Measurements from ENCODE around the gene VASH2. TPM values are rescaled to one million over a fixed set of nuclear protein-coding genes. Genes with fewer than 3 reads are reported as not detected.

The VASH2 gene
- total RNA-seq, 1 experiment from 2014 or later = not detected

GRCh38 chr1:213032651-213033050 lies 82.3 kb downstream of the VASH2 start:
- Mint-ChIP-seq H3K27me3 (ENCODE audit: insufficient read depth, unreplicated experiment) (peaks cover 54% of the 10 kb centered on the region), H3K9me3 (ENCODE audit: unreplicated experiment) (no peaks in the 10 kb centered on the region), H3K4me1 (ENCODE audit: insufficient read depth, unreplicated experiment) (no peaks in the 10 kb centered on the region), H3K36me3 (ENCODE audit: insufficient read depth, unreplicated experiment) (no peaks in the 10 kb centered on the region), H3K4me3 (ENCODE audit: unreplicated experiment) (no peak overlapping the region), H3K27ac (ENCODE audit: low read depth, unreplicated experiment) (no peak overlapping the region)
- no peak for TF ChIP-seq CTCF (IDR thresholded peaks at IDR 0.05; ENCODE audit: unreplicated experiment)
- no peak for DNase-seq (ENCODE audit: unreplicated experiment)
- intact Hi-C loops (cut with micrococcal nuclease) = no loop called here
- ChIA-PET POLR2A (interaction anchor here (1.7 kb wide), 1 partner anchor 18 kb away, joined by 5 read pairs; the partner anchor contains the start of gene RPS6KC1), CTCF (interaction anchor here (0.5 to 1.7 kb wide), 4 partner anchors 11 to 132 kb away, joined by 3 to 8 read pairs (median 4); no protein-coding TSS in a partner anchor)
- BruUV-seq (replicated peaks) = no TSS peak

- Mint-ChIP-seq H3K27me3 (ENCODE audit: insufficient read depth, unreplicated experiment) (peaks cover 43% of the 10 kb centered on the region), H3K27ac (ENCODE audit: low read depth, unreplicated experiment) (no peak overlapping the region), H3K4me1 (ENCODE audit: insufficient read depth, unreplicated experiment) (no peaks in the 10 kb centered on the region), H3K9me3 (ENCODE audit: unreplicated experiment) (no peaks in the 10 kb centered on the region), H3K4me3 (ENCODE audit: unreplicated experiment) (no peak overlapping the region), H3K36me3 (ENCODE audit: insufficient read depth, unreplicated experiment) (no peaks in the 10 kb centered on the region)
- BruUV-seq (replicated peaks) = no TSS peak
- no peak for TF ChIP-seq CTCF (IDR thresholded peaks at IDR 0.05; ENCODE audit: unreplicated experiment)
- intact Hi-C loops (cut with micrococcal nuclease) = no loop called here
- DNase-seq (ENCODE audit: unreplicated experiment) = no peak
- ChIA-PET POLR2A (no interaction called here), CTCF (no interaction called here)
Observed at GRCh38 chr1:213034713-213035112, 84.4 kb downstream of the VASH2 start.

GRCh38 chr1:213035573-213035972 lies 85.2 kb downstream of the VASH2 start:
- TF ChIP-seq CTCF (IDR thresholded peaks at IDR 0.05; ENCODE audit: unreplicated experiment) = no peak
- H3K4me1 Mint-ChIP-seq (ENCODE audit: insufficient read depth, unreplicated experiment) = no peaks in the 10 kb centered on the region
- BruUV-seq (replicated peaks) = no TSS peak
- H3K9me3 Mint-ChIP-seq (ENCODE audit: unreplicated experiment) = no peaks in the 10 kb centered on the region
- no peak for DNase-seq (ENCODE audit: unreplicated experiment)
- POLR2A ChIA-PET = no interaction called here
- no peak overlapping the region for H3K27ac Mint-ChIP-seq (ENCODE audit: low read depth, unreplicated experiment)
- H3K27me3 Mint-ChIP-seq (ENCODE audit: insufficient read depth, unreplicated experiment) = peaks cover 34% of the 10 kb centered on the region
- no peak overlapping the region for H3K4me3 Mint-ChIP-seq (ENCODE audit: unreplicated experiment)
- intact Hi-C loops (cut with micrococcal nuclease) = no loop called here
- CTCF ChIA-PET = interaction anchor here (0.5 to 0.6 kb wide), 2 partner anchors 708 to 958 kb away, joined by 3 read pairs; no protein-coding TSS in a partner anchor
- H3K36me3 Mint-ChIP-seq (ENCODE audit: insufficient read depth, unreplicated experiment) = no peaks in the 10 kb centered on the region

Other genes with a start within 250 kb of the VASH2 start
- gene NSL1, start 158.8 kb upstream of the VASH2 start, total RNA-seq (2022) = 39.7 and 42.2 TPM in 2 replicates
- 31.5 and 35.7 TPM in 2 replicates for gene TATDN3, start 158.6 kb upstream of the VASH2 start, total RNA-seq (2022)
- gene SPATA45, start 102.9 kb upstream of the VASH2 start, total RNA-seq (2022) = not detected in 2 replicates
- gene FLVCR1, start 92.3 kb upstream of the VASH2 start, total RNA-seq (2022) = 16.5 and 17.9 TPM in 2 replicates
- 87.1 and 89.7 TPM in 2 replicates for gene ANGEL2, start 65.3 kb downstream of the VASH2 start, total RNA-seq (2022)
- gene RPS6KC1, start 100.7 kb downstream of the VASH2 start, total RNA-seq (2022) = 24.5 and 24.9 TPM in 2 replicates

Measured in MCF 10A (cell line).